MG63 (cell line): ENCODE results near the gene RXFP4. TPM values are rescaled to one million over a fixed set of nuclear protein-coding genes. Genes with fewer than 3 reads are reported as not detected.
A peak's percentile ranks its signal among the peaks of the same experiment; 100 is the strongest.

ENCODE experiments used
- DNase-seq: peaks from one replicate; pipeline ENCODE4 v3.0.0-alpha.2; 2020
- H3K27me3 ChIP-seq: fragments of 250-450 bp; sonication (Bioruptor Pico); 2 replicates; pipeline ENCODE4 v1.5.1; 2020; ENCODE audit warnings: mild to moderate bottlenecking, moderate library complexity
- H3K36me3 ChIP-seq: fragments of 250-450 bp; sonication (Bioruptor Pico); 2 replicates; pipeline ENCODE4 v1.5.1; 2020; ENCODE audit warnings: mild to moderate bottlenecking, moderate library complexity
- H3K4me3 ChIP-seq: fragments of 250-450 bp; sonication (Bioruptor Pico); 2 replicates; pipeline ENCODE4 v1.5.1; 2020; ENCODE audit warnings: mild to moderate bottlenecking, moderate library complexity
- H3K9me3 ChIP-seq: fragments of 250-450 bp; sonication (Bioruptor Pico); 2 replicates; pipeline ENCODE4 v1.5.1; 2020; ENCODE audit warnings: mild to moderate bottlenecking, moderate library complexity
- total RNA-seq: library from RNA; depleted of rRNA; stranded (reverse); fragments of >200 nt; shearing (Covaris generic); gene quantifications from 2 replicates; pipeline ENCODE4 v1.2.3, GENCODE V29; 2014; ENCODE audit warnings: low replicate concordance

Gene RXFP4
- total RNA-seq, 1 experiment from 2014 or later = not detected

DNA sequence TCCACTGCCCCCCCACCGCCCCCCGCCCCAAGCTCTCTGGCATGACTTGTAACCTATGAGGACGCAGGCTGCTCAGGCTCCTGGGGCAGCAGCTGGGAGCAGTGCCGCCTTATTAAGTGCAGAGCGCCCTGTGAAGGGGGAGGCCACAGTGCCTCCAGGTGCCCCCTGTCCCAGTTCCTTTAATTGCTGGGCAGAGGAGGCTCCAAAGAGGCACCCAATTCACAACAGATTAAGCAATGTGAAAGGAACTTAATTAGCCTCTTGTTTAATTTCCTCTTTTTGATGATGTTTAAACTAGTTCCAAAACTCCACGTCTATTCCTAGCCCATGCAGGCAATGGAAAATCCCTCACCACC, 3.0 kb downstream of the RXFP4 start:
- H3K4me3 ChIP-seq = no peak overlapping the region
- no peaks in the 10 kb centered on the region for H3K27me3 ChIP-seq
- peaks cover 36% of the 10 kb centered on the region for H3K36me3 ChIP-seq
- DNase-seq = no peak
- H3K9me3 ChIP-seq = no peaks in the 10 kb centered on the region

DNA sequence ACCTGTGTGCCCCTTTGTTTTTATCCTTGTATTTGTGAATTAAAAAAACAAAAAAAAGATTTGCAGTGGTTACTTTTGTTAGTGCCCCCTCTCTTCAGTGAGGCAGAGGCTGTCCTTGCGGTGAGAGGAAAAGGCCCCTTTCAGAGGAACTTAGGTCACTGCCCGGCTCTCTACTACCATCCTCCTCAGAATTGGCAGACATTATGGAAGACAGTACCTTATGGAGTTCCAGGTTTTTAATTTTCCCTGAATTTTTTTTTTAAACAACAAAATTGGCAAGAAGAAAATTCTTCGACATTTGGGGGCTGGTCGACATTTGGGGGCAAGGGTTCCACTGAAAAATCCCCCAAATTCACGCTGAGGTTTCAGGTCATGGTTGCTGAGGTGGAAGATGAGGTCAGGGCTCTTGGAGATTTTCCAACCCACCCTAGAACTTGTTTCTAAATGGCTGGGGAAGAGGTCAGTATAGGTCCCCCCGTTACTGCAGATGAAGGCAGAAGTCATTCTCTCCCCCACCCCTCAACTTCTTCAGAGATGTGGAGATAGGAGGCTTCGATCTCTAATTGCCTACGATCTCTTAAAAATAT, 5.3 kb downstream of the RXFP4 start:
- peaks cover 58% of the 10 kb centered on the region for H3K36me3 ChIP-seq
- H3K9me3 ChIP-seq = no peaks in the 10 kb centered on the region
- DNase-seq = no peak
- H3K4me3 ChIP-seq = no peak overlapping the region
- no peaks in the 10 kb centered on the region for H3K27me3 ChIP-seq

- H3K4me3 ChIP-seq = no peak overlapping the region
- peaks cover 63% of the 10 kb centered on the region for H3K36me3 ChIP-seq
- no peaks in the 10 kb centered on the region for H3K9me3 ChIP-seq
- H3K27me3 ChIP-seq = no peaks in the 10 kb centered on the region
- DNase-seq = no peak
These were observed 5.9 kb downstream of the RXFP4 start for GRCh38 chr1:155947292-155947691.

GRCh38 chr1:155947741-155948140, 6.3 kb downstream of the RXFP4 start:
- no peaks in the 10 kb centered on the region for H3K9me3 ChIP-seq
- peaks cover 68% of the 10 kb centered on the region for H3K36me3 ChIP-seq
- DNase-seq = no peak
- H3K27me3 ChIP-seq = no peaks in the 10 kb centered on the region
- no peak overlapping the region for H3K4me3 ChIP-seq

DNA sequence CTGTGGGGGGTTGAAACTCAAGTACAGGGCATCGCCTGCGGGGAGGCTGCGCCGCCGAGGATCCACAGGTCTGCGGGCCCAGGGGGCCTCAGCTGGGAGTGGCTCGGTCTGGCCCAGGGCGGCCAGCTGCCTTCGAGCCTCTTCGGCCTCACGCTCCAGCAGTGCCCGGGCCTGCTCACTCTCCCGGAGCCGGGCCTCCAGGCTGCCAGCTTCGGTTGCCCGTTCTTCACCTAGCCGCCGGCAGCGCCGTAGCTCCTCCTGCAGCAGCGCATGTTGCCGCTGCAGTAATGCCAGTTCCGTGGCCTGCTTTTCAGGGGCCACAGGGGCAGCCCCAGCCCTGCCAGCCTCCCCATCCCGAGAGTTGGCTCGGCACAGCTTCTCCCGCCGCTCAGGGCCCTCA, 9.4 kb downstream of the RXFP4 start:
- peaks cover 94% of the 10 kb centered on the region for H3K36me3 ChIP-seq
- no peaks in the 10 kb centered on the region for H3K9me3 ChIP-seq
- H3K27me3 ChIP-seq = no peaks in the 10 kb centered on the region
- no peak for DNase-seq
- no peak overlapping the region for H3K4me3 ChIP-seq

GRCh38 chr1:155951753-155952504, 10.5 kb downstream of the RXFP4 start:
- Histone ChIP-seq H3K4me3 (no peak overlapping the region), H3K27me3 (no peaks in the 10 kb centered on the region), H3K36me3 (peaks cover 94% of the 10 kb centered on the region)

DNA sequence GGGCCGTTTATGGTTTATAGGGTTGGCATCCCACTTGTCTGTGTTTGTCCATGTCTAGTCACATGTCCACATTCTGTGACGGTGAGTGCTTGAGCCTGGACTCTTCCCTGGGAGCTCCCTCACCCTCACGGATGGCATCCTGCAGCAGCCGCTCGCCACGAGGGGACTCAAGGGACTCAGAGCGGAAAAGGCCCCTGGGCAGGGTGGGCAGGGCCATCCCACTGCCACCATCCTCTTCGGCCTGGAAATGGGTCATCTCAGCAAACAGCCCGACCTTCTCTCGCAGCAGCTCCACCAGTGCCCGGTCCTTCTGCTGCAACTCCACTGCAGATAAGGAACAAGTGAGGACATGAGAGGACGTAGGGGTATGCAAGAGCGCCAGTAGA, 11.1 kb downstream of the RXFP4 start:
- Histone ChIP-seq H3K4me3 (no peak overlapping the region), H3K36me3 (peaks cover 94% of the 10 kb centered on the region), H3K27me3 (no peaks in the 10 kb centered on the region), H3K9me3 (no peaks in the 10 kb centered on the region)
- DNase-seq = no peak

More at GRCh38 chr1:155951753-155952504, 10.5 kb downstream of the RXFP4 start:
- H3K9me3 ChIP-seq = no peaks in the 10 kb centered on the region
- DNase-seq = no peak

- no peak for DNase-seq
- Histone ChIP-seq H3K9me3 (no peaks in the 10 kb centered on the region), H3K27me3 (no peaks in the 10 kb centered on the region), H3K4me3 (no peak overlapping the region), H3K36me3 (peaks cover 95% of the 10 kb centered on the region)
These were observed 13.2 kb downstream of the RXFP4 start for GRCh38 chr1:155954645-155955044.

DNA sequence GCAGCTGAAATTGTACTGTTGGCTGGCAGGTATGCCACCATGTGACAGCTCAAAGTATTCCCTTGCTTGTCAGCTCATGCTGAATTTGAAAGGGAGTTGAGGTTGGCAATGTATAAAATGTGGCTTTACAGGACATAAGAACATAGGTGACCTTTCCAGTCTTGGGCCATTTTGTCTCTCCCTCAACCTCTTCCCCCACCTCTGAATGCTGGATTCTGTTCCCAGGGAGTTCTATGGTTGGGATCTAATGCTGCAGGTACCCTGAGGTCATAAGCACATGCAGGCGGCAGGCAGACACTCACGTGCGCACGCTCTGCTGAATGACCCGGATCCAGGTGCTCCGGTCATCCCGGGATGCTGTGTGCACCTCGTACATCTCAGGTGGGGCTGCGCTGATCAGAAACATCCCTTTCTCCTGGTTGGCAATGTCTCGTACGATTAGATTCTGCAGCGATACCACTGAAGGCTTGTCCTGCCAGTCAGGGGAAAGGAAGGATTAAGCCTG, 16.0 kb downstream of the RXFP4 start:
- H3K36me3 ChIP-seq = peaks cover 95% of the 10 kb centered on the region
- DNase-seq = no peak
- H3K27me3 ChIP-seq = no peaks in the 10 kb centered on the region
- H3K9me3 ChIP-seq = no peaks in the 10 kb centered on the region
- H3K4me3 ChIP-seq = no peak overlapping the region

DNA sequence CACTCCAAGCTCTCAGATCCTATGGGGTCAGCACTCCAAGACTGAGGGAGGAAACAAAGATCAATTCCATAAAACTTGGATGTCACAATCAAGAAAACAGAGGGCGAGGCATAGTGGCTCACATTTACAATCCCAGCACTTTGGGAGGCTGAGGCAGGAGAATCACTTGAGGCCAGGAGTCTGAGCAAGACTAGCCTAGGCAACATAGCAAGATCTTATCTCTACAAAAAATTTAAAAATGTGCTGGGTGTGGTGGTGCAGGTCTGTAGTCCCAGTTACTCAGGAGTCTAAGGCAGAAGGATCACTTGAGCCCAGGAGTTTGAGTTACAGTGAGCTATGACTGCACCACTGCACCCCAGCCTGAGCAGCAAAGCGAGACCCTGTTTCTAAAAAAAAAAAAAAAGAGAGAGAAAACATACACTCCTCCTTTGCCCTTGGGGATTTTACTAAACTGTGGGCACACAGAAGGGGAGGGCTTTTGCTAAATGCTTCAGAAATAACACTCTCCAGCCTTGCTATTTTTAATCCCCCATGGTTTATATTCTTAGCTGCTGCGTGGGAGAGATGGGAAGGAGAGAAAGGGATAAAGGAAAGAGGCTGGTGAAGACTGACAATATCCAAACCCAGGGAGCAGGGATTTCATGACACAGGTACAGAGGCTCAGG, 18.8 kb downstream of the RXFP4 start:
- H3K9me3 ChIP-seq = no peaks in the 10 kb centered on the region
- DNase-seq = no peak
- no peak overlapping the region for H3K4me3 ChIP-seq
- no peaks in the 10 kb centered on the region for H3K27me3 ChIP-seq
- H3K36me3 ChIP-seq = peaks cover 94% of the 10 kb centered on the region

GRCh38 chr1:155961937-155962336, 20.5 kb downstream of the RXFP4 start:
- no peaks in the 10 kb centered on the region for H3K9me3 ChIP-seq
- no peaks in the 10 kb centered on the region for H3K27me3 ChIP-seq
- peak; percentile 100 for DNase-seq
- H3K36me3 ChIP-seq = peaks cover 94% of the 10 kb centered on the region
- no peak overlapping the region for H3K4me3 ChIP-seq

GRCh38 chr1:155962599-155963211, 21.3 kb downstream of the RXFP4 start:
- Histone ChIP-seq H3K4me3 (no peak overlapping the region), H3K27me3 (no peaks in the 10 kb centered on the region), H3K36me3 (peaks cover 94% of the 10 kb centered on the region), H3K9me3 (no peaks in the 10 kb centered on the region)
- DNase-seq = no peak

- no peaks in the 10 kb centered on the region for H3K9me3 ChIP-seq
- no peak overlapping the region for H3K4me3 ChIP-seq
- DNase-seq = no peak
- no peaks in the 10 kb centered on the region for H3K27me3 ChIP-seq
- peaks cover 95% of the 10 kb centered on the region for H3K36me3 ChIP-seq
These were observed 22.8 kb downstream of the RXFP4 start for GRCh38 chr1:155964193-155964592.

- no peak for DNase-seq
- Histone ChIP-seq H3K4me3 (no peak overlapping the region), H3K27me3 (no peaks in the 10 kb centered on the region), H3K36me3 (peaks cover 95% of the 10 kb centered on the region), H3K9me3 (no peaks in the 10 kb centered on the region)
These were observed 24.7 kb downstream of the RXFP4 start for GRCh38 chr1:155966135-155966534.

GRCh38 chr1:155966750-155967149, 25.3 kb downstream of the RXFP4 start:
- H3K36me3 ChIP-seq = peaks cover 90% of the 10 kb centered on the region
- no peak for DNase-seq
- no peak overlapping the region for H3K4me3 ChIP-seq
- no peaks in the 10 kb centered on the region for H3K27me3 ChIP-seq
- no peaks in the 10 kb centered on the region for H3K9me3 ChIP-seq

- Histone ChIP-seq H3K36me3 (peaks cover 92% of the 10 kb centered on the region), H3K9me3 (no peaks in the 10 kb centered on the region), H3K4me3 (no peak overlapping the region), H3K27me3 (no peaks in the 10 kb centered on the region)
- DNase-seq = no peak
These were observed 26.1 kb downstream of the RXFP4 start for GRCh38 chr1:155967341-155968050.

DNA sequence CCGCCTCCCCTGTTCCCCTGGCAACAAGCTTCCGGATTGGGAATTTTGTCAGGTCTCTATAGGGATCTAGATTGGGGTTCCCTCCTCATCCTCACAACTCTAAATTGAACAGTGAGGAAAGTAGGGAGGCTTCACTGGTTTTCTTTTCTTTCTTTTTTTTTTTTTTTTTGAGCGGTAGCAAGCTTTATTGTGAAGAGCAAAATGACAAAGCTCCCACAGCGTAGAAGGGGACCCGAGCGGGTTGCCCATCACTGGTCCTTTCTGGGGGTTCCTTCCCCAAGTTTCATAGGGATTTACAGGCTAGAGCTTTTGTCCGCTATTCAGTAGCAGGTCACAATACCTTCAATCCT, 26.6 kb downstream of the RXFP4 start:
- Histone ChIP-seq H3K4me3 (no peak overlapping the region), H3K36me3 (peaks cover 92% of the 10 kb centered on the region), H3K9me3 (no peaks in the 10 kb centered on the region), H3K27me3 (no peaks in the 10 kb centered on the region)
- no peak for DNase-seq
